Measurements from ENCODE around the gene CALD1. TPM values are rescaled to one million over a fixed set of nuclear protein-coding genes. Genes with fewer than 3 reads are reported as not detected.

Gene CALD1
- total RNA-seq, 1 experiment from 2014 or later, result 107 TPM

- Histone ChIP-seq H2BK120ac (ENCODE audit: low read depth, low read length, poor library complexity, severe bottlenecking) (no peak overlapping the region), H3K18ac (ENCODE audit: insufficient read length, low read depth, low read length) (no peak overlapping the region), H4K5ac (ENCODE audit: insufficient read length, low read depth, low read length) (peak overlapping the region; percentile 27), H2BK20ac (ENCODE audit: low read depth, low read length, poor library complexity, severe bottlenecking) (no peak overlapping the region), H3K27me3 (ENCODE audit: insufficient read depth, low read length) (no peaks in the 10 kb centered on the region), H3K27ac (ENCODE audit: insufficient read length, low read depth, low read length) (no peak overlapping the region), H2AFZ (ENCODE audit: low read length) (no peak overlapping the region), H3K56ac (ENCODE audit: insufficient read length, low read depth, low read length) (no peak overlapping the region), H3K9ac (ENCODE audit: extremely low read depth, insufficient read length, low read length) (no peak overlapping the region), H3K23me2 (ENCODE audit: insufficient read length, low read depth, low read length, poor library complexity, severe bottlenecking) (peaks cover 10% of the 10 kb centered on the region), H3K4me1 (ENCODE audit: insufficient read depth, low read length) (peaks cover 10% of the 10 kb centered on the region), H3K14ac (ENCODE audit: insufficient read depth, low read length) (no peak overlapping the region), H2BK5ac (ENCODE audit: insufficient read length, low read length) (no peak overlapping the region), H3T11ph (ENCODE audit: low read length) (no peak overlapping the region), H3K79me1 (ENCODE audit: insufficient read depth, low read depth, low read length, poor library complexity, severe bottlenecking) (peaks cover 5% of the 10 kb centered on the region), H4K20me1 (ENCODE audit: control insufficient read depth, insufficient read depth, insufficient read length) (no peaks in the 10 kb centered on the region), H3K79me2 (ENCODE audit: insufficient read depth, low read length) (peaks cover 2% of the 10 kb centered on the region; the same call in 1 of the 2 replicates), H3K4ac (ENCODE audit: low read depth, low read length) (no peak overlapping the region), H4K8ac (replicated peaks; ENCODE audit: insufficient read length, low read depth, low read length) (no peak overlapping the region), H2BK15ac (ENCODE audit: low read depth, low read length) (no peak overlapping the region), H3K9me3 (ENCODE audit: control insufficient read depth, low read depth, low read length) (no peaks in the 10 kb centered on the region), H3K23ac (ENCODE audit: insufficient read length, low read depth, low read length) (no peak overlapping the region), H3K4me2 (ENCODE audit: insufficient read depth, insufficient read length, low read length) (no peak overlapping the region), H2AK5ac (ENCODE audit: insufficient read length, low read length) (no peak overlapping the region), H4K91ac (ENCODE audit: insufficient read length, low read depth, low read length) (no peak overlapping the region), H2BK12ac (ENCODE audit: insufficient read length, low read depth, low read length) (no peak overlapping the region)
- DNase-seq, result no peak
- Mint-ChIP-seq H3K27ac (peak overlapping the region in 1 of 3 experiments; percentile 58; a peak in 2 of 7 replicates), H3K9me3 (peaks cover 19 to 22% of the 10 kb centered on the region in 2 experiments), H3K4me3 (peak overlapping the region; percentile 88 to 90), H3K4me1 (peaks cover 39 to 42% of the 10 kb centered on the region in 2 experiments), H3K27me3 (ENCODE audit: low read depth) (no peaks in the 10 kb centered on the region), H3K36me3 (ENCODE audit: insufficient read depth in 1 of 3, low read depth in 3 of 3) (peaks cover 25 to 31% (median 30%) of the 10 kb centered on the region in 3 experiments)
- no peak for TF ChIP-seq CTCF (conservative IDR thresholded peaks at IDR 0.05)
- no CpG with 5 or more reads among the region's 3 CpGs for WGBS (ENCODE audit: extremely low coverage, insufficient read length, low lambda C conversion rate)
These were observed 113.5 kb downstream of the CALD1 start for GRCh38 chr7:134892963-134893362.

All from H9 (cell line).